Trophoblast cell (in vitro differentiated cells and primary cell): Measurements from ENCODE around the gene SLC12A4.

ENCODE experiments used
- DNase-seq, 2 donors: peaks; one replicate each; pipeline ENCODE4 v3.0.0-alpha.2; 2016
- H2AFZ ChIP-seq: 2 replicates; pipeline ENCODE4 v1.6.1; 2013; ENCODE audit warnings: low read length, moderate library complexity, mild to moderate bottlenecking; ENCODE audit not compliant: insufficient read depth, poor library complexity
- H2AK5ac ChIP-seq: 2 replicates; pipeline ENCODE4 v1.6.1; 2013; ENCODE audit warnings: mild to moderate bottlenecking, low read length
- H2BK120ac ChIP-seq: 2 replicates; pipeline ENCODE4 v1.6.1; 2013; ENCODE audit warnings: low read length, mild to moderate bottlenecking, moderate library complexity; ENCODE audit not compliant: insufficient read depth, poor library complexity
- H2BK12ac ChIP-seq: 2 replicates; pipeline ENCODE4 v1.6.1; 2013; ENCODE audit warnings: mild to moderate bottlenecking, low read length, moderate library complexity
- H2BK5ac ChIP-seq: 2 replicates; pipeline ENCODE4 v1.6.1; 2013; ENCODE audit warnings: low read length, low read depth, moderate library complexity, mild to moderate bottlenecking; ENCODE audit not compliant: poor library complexity
- H3K14ac ChIP-seq: 2 replicates; pipeline ENCODE4 v1.6.1; 2013; ENCODE audit warnings: mild to moderate bottlenecking, low read length
- H3K18ac ChIP-seq: 2 replicates; pipeline ENCODE4 v1.6.1; 2013; ENCODE audit warnings: mild to moderate bottlenecking, low read length
- H3K23ac ChIP-seq: 2 replicates; pipeline ENCODE4 v1.6.1; 2013; ENCODE audit warnings: low read length
- H3K27ac ChIP-seq: 2 replicates; pipeline ENCODE4 v1.5.1; 2013; ENCODE audit warnings: low read depth, mild to moderate bottlenecking, inconsistent platforms, low read length, moderate library complexity
- H3K27me3 ChIP-seq: 2 replicates; pipeline ENCODE4 v1.6.1; 2013; ENCODE audit warnings: inconsistent platforms, mild to moderate bottlenecking, low read length, moderate library complexity; ENCODE audit not compliant: insufficient read depth
- H3K36me3 ChIP-seq, 2 experiments: 1 replicate in 1 of 2; 2 replicates in 1 of 2; pipeline ENCODE4 v1.6.1; 2013; ENCODE audit warnings: low read length in 2 of 2, mild to moderate bottlenecking in 2 of 2, moderate library complexity in 1 of 2; ENCODE audit not compliant: insufficient read depth in 2 of 2, control insufficient read depth in 1 of 2
- H3K4ac ChIP-seq: 2 replicates; pipeline ENCODE4 v1.6.1; 2013; ENCODE audit warnings: low read depth, mild to moderate bottlenecking, low read length, moderate library complexity
- H3K4me1 ChIP-seq, 2 experiments: 1 replicate in 1 of 2; 2 replicates in 1 of 2; pipeline ENCODE4 v1.6.1; 2013; ENCODE audit warnings: low read length in 2 of 2, mild to moderate bottlenecking in 2 of 2, moderate library complexity in 1 of 2; ENCODE audit not compliant: insufficient read depth in 2 of 2, control insufficient read depth in 1 of 2
- H3K4me2 ChIP-seq: 2 replicates; pipeline ENCODE4 v1.6.1; 2013; ENCODE audit warnings: inconsistent platforms, mild to moderate bottlenecking, low read length, moderate library complexity
- H3K4me3 ChIP-seq: 2 replicates; pipeline ENCODE4 v1.5.1; 2013; ENCODE audit warnings: mild to moderate bottlenecking, low read depth, low read length, inconsistent platforms
- H3K79me1 ChIP-seq: one replicate; pipeline ENCODE4 v1.6.1; 2013; ENCODE audit warnings: low read length
- H3K79me2 ChIP-seq: 2 replicates; pipeline ENCODE4 v1.6.1; 2013; ENCODE audit warnings: low read length, mild to moderate bottlenecking; ENCODE audit not compliant: control insufficient read depth, insufficient read depth, poor library complexity
- H3K9ac ChIP-seq: 2 replicates; pipeline ENCODE4 v1.6.1; 2013; ENCODE audit warnings: mild to moderate bottlenecking, low read length
- H3K9me3 ChIP-seq: 2 replicates; pipeline ENCODE4 v1.6.1; 2013; ENCODE audit warnings: low read depth, mild to moderate bottlenecking, control low read depth, inconsistent platforms, low read length; ENCODE audit not compliant: insufficient read depth
- H4K12ac ChIP-seq: 2 replicates; pipeline ENCODE4 v1.6.1; 2013; ENCODE audit warnings: low read depth, mild to moderate bottlenecking, low read length, moderate library complexity
- H4K8ac ChIP-seq: 2 replicates; pipeline ENCODE4 v1.6.1; 2013; ENCODE audit warnings: low read depth, mild to moderate bottlenecking, low read length, moderate library complexity
- H4K91ac ChIP-seq: one replicate; pipeline ENCODE4 v1.6.1; 2013; ENCODE audit warnings: low read depth, mild to moderate bottlenecking, low read length, moderate library complexity
- WGBS: extraction: QIAGEN DNeasy Blood & Tissue Kit; methylation state at CpG from one replicate; pipeline ENCODE4 v1.1.7; 2013; ENCODE audit warnings: missing lambda C conversion rate; ENCODE audit not compliant: insufficient read length, insufficient coverage; ENCODE audit errors: extremely low coverage; 5-methylcytosine and 5-hydroxymethylcytosine counted together

The SLC12A4 gene

GRCh38 chr16:67902831-67903230, 65.6 kb downstream of the SLC12A4 start:
- Histone ChIP-seq H3K4me1 (no peaks in the 10 kb centered on the region), H2BK120ac (no peak overlapping the region), H3K79me2 (no peaks in the 10 kb centered on the region), H3K18ac (no peak overlapping the region), H4K91ac (no peak overlapping the region), H2BK5ac (no peak overlapping the region), H3K4ac (no peak overlapping the region), H2AK5ac (no peak overlapping the region), H3K4me3 (no peak overlapping the region), H3K9ac (no peak overlapping the region), H4K8ac (no peak overlapping the region), H3K14ac (no peak overlapping the region), H3K27me3 (no peaks in the 10 kb centered on the region), H3K23ac (no peak overlapping the region), H4K12ac (no peak overlapping the region), H3K36me3 (peaks cover 3 to 7% of the 10 kb centered on the region in 2 experiments), H3K4me2 (no peak overlapping the region), H3K9me3 (no peaks in the 10 kb centered on the region), H3K79me1 (no peaks in the 10 kb centered on the region), H2BK12ac (no peak overlapping the region), H2AFZ (no peak overlapping the region), H3K27ac (no peak overlapping the region)
- DNase-seq: no peak
- no CpG with 5 or more reads among the region's 4 CpGs for WGBS

- Histone ChIP-seq H2BK12ac (no peak overlapping the region), H3K36me3 (peaks cover 3 to 7% of the 10 kb centered on the region in 2 experiments), H2BK5ac (no peak overlapping the region), H4K8ac (no peak overlapping the region), H3K4me3 (no peak overlapping the region), H3K14ac (no peak overlapping the region), H3K18ac (no peak overlapping the region), H4K91ac (no peak overlapping the region), H3K9ac (no peak overlapping the region), H2BK120ac (no peak overlapping the region), H3K27ac (no peak overlapping the region), H3K79me2 (no peaks in the 10 kb centered on the region), H4K12ac (no peak overlapping the region), H3K23ac (no peak overlapping the region), H2AFZ (no peak overlapping the region), H2AK5ac (no peak overlapping the region), H3K4me2 (no peak overlapping the region), H3K27me3 (no peaks in the 10 kb centered on the region), H3K79me1 (no peaks in the 10 kb centered on the region), H3K9me3 (no peaks in the 10 kb centered on the region), H3K4ac (peak overlapping the region; percentile 33), H3K4me1 (no peaks in the 10 kb centered on the region)
- no peak for DNase-seq
- no CpG with 5 or more reads among the region's 5 CpGs for WGBS
Measured at GRCh38 chr16:67901734-67902133, 66.7 kb downstream of the SLC12A4 start.

- no peak overlapping the region for H3K18ac ChIP-seq
- H2BK120ac ChIP-seq: no peak overlapping the region
- H2BK12ac ChIP-seq: no peak overlapping the region
- H3K79me2 ChIP-seq: peaks cover 8% of the 10 kb centered on the region
- H3K27me3 ChIP-seq: no peaks in the 10 kb centered on the region
- H3K79me1 ChIP-seq: peaks cover 6% of the 10 kb centered on the region
- no CpG with 5 or more reads among the region's 3 CpGs for WGBS
- H2AK5ac ChIP-seq: no peak overlapping the region
- H3K4me3 ChIP-seq: no peak overlapping the region
- H3K27ac ChIP-seq: no peak overlapping the region
- no peak for DNase-seq
- H2BK5ac ChIP-seq: no peak overlapping the region
- no peak overlapping the region for H3K4me2 ChIP-seq
- no peak overlapping the region for H3K4ac ChIP-seq
- H3K9ac ChIP-seq: no peak overlapping the region
- H4K12ac ChIP-seq: no peak overlapping the region
- H3K4me1 ChIP-seq: peaks cover 5 to 8% of the 10 kb centered on the region in 2 experiments
- no peak overlapping the region for H3K14ac ChIP-seq
- no peak overlapping the region for H3K23ac ChIP-seq
- peaks cover 0 to 4% of the 10 kb centered on the region in 2 experiments for H3K36me3 ChIP-seq
- H3K9me3 ChIP-seq: no peaks in the 10 kb centered on the region
- H2AFZ ChIP-seq: no peak overlapping the region
- H4K8ac ChIP-seq: no peak overlapping the region
- no peak overlapping the region for H4K91ac ChIP-seq
Measured at GRCh38 chr16:67897231-67897630, 71.2 kb downstream of the SLC12A4 start.

GRCh38 chr16:67893743-67894399, 74.6 kb downstream of the SLC12A4 start:
- peak overlapping the region; percentile 98 for H2AFZ ChIP-seq
- H3K36me3 ChIP-seq: no peaks in the 10 kb centered on the region
- no CpG with 5 or more reads among the region's 14 CpGs for WGBS
- peak overlapping the region; percentile 96 for H3K4me2 ChIP-seq
- H4K8ac ChIP-seq: peak overlapping the region; percentile 98
- DNase-seq: no peak
- H3K18ac ChIP-seq: peak overlapping the region; percentile 100
- H3K9ac ChIP-seq: peak overlapping the region; percentile 100
- H3K79me1 ChIP-seq: peaks cover 6% of the 10 kb centered on the region
- H3K4me1 ChIP-seq: peaks cover 5 to 8% of the 10 kb centered on the region in 2 experiments
- peak overlapping the region; percentile 78 for H2BK5ac ChIP-seq
- H3K27ac ChIP-seq: peak overlapping the region; percentile 61
- peak overlapping the region; percentile 97 for H2BK120ac ChIP-seq
- H2AK5ac ChIP-seq: peak overlapping the region; percentile 95
- H3K9me3 ChIP-seq: no peaks in the 10 kb centered on the region
- peak overlapping the region; percentile 95 for H3K4me3 ChIP-seq
- peak overlapping the region; percentile 97 for H3K14ac ChIP-seq
- H4K91ac ChIP-seq: peak overlapping the region; percentile 98
- H3K23ac ChIP-seq: no peak overlapping the region
- peak overlapping the region; percentile 71 for H3K4ac ChIP-seq
- H3K27me3 ChIP-seq: no peaks in the 10 kb centered on the region
- peak overlapping the region; percentile 98 for H4K12ac ChIP-seq
- H3K79me2 ChIP-seq: peaks cover 8% of the 10 kb centered on the region
- no peak overlapping the region for H2BK12ac ChIP-seq
